NB4 (cell line): ENCODE results near the gene ANO1.

Experiments used
- DNase-seq: peaks from one replicate; pipeline ENCODE4 v3.0.0; 2010; ENCODE audit warnings: low read depth
- H3K4me3 ChIP-seq: one replicate; pipeline ENCODE4 v1.5.1; 2011; ENCODE audit warnings: mild to moderate bottlenecking, low read depth, low read length, moderate library complexity
- MYC ChIP-seq: IDR thresholded peaks from 2 replicates; pipeline ENCODE4 v1.6.1; 2011; ENCODE audit warnings: low read depth, low read length
- POLR2A ChIP-seq: IDR thresholded peaks from 2 replicates; pipeline ENCODE4 v1.6.1; 2011; ENCODE audit warnings: mild to moderate bottlenecking; ENCODE audit not compliant: insufficient read length; ENCODE audit errors: extremely low read depth
- TF ChIP-seq, protein P1 (sequence below): IDR thresholded peaks from 2 replicates; pipeline ENCODE4 v1.6.1; 2011; ENCODE audit warnings: low read depth, low read length
- TF ChIP-seq, protein P2 (sequence below): IDR thresholded peaks from one replicate; pipeline ENCODE4 v1.5.1; 2012; ENCODE audit warnings: low read depth, low read length

ANO1 gene

DNA sequence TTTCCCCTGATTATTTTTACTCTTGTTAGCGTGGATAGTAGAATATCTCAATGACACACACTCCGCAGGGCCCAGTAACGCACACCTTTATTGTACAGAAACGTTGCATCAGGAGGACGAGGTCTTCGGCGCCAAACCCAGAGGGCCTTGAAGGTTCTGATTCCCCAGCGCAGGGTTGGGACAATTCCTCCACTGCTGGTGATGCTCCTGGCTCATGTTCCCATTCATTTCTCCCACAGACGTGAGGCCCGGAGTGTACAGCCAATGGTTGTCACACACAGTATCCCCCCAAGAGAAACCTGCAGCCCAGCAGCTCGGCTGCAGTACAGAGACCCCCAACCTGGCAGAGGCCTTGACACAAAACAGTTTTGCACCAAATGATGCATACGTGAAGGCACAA lies 6.1 kb upstream of the ANO1 start:
- TF ChIP-seq POLR2A (no peak), MYC (no peak)
- TF ChIP-seq, protein P1, sequence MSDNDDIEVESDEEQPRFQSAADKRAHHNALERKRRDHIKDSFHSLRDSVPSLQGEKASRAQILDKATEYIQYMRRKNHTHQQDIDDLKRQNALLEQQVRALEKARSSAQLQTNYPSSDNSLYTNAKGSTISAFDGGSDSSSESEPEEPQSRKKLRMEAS: no peak
- TF ChIP-seq, protein P2, sequence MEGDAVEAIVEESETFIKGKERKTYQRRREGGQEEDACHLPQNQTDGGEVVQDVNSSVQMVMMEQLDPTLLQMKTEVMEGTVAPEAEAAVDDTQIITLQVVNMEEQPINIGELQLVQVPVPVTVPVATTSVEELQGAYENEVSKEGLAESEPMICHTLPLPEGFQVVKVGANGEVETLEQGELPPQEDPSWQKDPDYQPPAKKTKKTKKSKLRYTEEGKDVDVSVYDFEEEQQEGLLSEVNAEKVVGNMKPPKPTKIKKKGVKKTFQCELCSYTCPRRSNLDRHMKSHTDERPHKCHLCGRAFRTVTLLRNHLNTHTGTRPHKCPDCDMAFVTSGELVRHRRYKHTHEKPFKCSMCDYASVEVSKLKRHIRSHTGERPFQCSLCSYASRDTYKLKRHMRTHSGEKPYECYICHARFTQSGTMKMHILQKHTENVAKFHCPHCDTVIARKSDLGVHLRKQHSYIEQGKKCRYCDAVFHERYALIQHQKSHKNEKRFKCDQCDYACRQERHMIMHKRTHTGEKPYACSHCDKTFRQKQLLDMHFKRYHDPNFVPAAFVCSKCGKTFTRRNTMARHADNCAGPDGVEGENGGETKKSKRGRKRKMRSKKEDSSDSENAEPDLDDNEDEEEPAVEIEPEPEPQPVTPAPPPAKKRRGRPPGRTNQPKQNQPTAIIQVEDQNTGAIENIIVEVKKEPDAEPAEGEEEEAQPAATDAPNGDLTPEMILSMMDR: no peak
- DNase-seq: no peak
- H3K4me3 ChIP-seq: no peak overlapping the region

DNA sequence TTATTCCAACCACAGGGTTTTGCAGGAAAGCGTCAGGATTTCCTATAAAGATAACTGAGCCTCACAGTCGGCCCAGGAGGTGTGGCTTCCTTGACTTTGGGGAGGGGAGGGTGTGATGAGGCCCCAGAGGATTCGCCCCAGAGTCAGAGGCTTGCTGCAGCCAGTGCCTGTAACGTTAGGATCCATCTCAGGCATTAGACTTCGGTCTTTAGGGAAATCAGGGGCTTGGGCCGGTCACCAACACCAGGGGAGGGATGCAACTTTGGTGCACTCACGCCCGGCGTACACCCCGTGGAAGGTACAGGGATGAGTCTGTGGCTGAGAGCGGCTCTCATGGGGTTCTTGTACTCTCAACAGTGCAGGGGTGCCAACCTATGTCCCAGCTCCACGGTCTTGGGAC lies 5.7 kb upstream of the ANO1 start:
- TF ChIP-seq MYC: no peak
- no peak for TF ChIP-seq POLR2A
- TF ChIP-seq, protein P1: no peak
- TF ChIP-seq, protein P2: no peak
- DNase-seq: no peak
- no peak overlapping the region for H3K4me3 ChIP-seq

DNA sequence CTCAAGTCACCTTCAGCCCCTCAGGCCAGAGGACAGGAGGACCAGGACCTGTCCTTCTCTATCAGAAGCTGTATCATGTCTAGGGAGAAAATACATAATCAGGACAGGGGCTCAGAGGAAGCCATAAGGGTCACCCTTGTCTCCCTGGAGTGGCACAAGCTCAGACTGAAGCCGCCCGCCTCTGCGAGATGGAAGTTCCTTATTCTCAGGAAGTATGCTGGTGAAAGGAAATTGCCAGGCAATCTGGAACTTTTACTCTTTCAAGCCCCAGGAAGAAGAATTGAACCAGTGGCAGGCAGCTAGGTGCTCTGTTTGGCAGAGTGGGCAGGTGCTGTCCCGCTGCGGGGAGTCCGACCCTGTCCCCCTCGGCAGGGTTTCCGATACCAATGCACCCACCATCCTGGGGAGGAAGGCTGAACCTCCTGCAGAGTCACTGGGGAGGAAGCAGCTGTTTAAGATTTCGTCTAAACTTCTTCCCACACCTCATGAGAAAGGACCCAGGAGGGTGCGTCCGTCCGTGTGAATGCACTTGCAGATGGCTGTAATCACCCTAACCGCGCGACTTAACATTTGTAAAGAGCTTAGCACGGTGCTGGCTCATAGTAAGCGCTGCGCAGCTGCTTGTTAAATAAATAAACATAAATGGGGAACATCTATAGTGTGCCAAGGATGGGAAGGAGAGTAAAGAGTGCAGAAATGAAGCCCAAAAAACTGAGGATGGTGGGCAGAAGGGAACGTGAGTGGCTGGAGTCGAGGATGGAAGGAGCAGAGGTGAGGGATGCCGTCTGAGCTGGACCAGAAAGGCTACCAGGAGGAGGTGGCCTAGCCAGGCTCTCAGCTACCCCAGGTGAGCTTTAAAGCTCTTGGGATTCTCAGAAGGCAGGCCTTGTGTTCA lies 5.0 kb upstream of the ANO1 start:
- DNase-seq: no peak
- TF ChIP-seq, protein P2: no peak
- no peak for TF ChIP-seq MYC
- TF ChIP-seq, protein P1: no peak
- no peak for TF ChIP-seq POLR2A
- H3K4me3 ChIP-seq: no peak overlapping the region

DNA sequence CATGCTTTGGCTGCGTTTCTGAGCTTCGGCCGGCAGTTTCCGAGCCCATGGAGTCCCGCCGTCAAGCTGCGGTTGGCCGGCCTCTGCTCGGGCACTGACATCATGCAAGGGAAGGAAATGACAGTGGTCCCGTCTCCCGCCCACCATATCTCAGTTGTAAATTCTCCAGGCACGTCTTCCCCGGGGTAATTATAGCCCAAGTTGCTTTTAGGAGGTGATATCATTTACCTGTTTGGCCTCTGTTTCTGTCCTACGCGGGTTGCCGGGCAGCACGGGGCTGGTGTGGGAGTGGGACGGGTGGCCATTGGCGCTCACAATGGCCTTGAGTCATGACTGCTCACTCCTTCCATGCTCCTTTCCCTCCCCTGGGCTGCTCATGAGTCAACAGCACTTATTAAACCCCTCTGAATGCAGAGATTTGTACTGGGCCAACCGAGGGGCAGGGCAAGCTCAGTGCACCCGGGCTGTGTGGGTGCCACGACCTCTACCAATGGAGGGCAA lies 4.2 kb upstream of the ANO1 start:
- TF ChIP-seq, protein P2: no peak
- TF ChIP-seq MYC (no peak), POLR2A (no peak)
- TF ChIP-seq, protein P1: no peak
- no peak overlapping the region for H3K4me3 ChIP-seq
- DNase-seq: no peak

DNA sequence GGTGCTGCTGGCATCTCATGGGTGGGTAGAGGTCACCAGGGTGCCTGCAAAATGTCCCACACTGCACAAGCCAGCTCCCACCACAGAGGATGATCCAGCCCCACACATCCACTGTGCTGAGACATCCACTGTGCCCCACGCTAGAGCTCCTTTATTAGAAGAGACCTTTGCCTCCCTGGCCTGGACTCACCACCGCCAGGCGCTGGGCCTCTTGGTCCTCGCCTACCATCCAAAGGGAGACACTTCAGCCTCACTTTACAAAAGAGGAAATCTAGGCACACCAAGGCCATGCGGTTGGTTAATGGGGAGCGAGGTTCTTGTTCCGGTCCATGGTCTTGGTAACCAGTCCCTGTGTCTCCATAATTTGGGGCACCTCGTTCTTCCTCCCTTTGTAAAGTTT lies 3.4 kb upstream of the ANO1 start:
- DNase-seq: no peak
- TF ChIP-seq, protein P1: no peak
- no peak for TF ChIP-seq MYC
- TF ChIP-seq POLR2A: no peak
- TF ChIP-seq, protein P2: no peak
- H3K4me3 ChIP-seq: no peak overlapping the region
